Measurements from ENCODE around the gene LY6G6C.

GRCh38 chr6:31702819-31703716, 18.5 kb downstream of the LY6G6C start, which contains the start of gene ABHD16A:
- no peak for TF ChIP-seq EZH2 (IDR thresholded peaks at IDR 0.05; ENCODE audit: borderline replicate concordance, low read length)
- TF ChIP-seq, protein P1, sequence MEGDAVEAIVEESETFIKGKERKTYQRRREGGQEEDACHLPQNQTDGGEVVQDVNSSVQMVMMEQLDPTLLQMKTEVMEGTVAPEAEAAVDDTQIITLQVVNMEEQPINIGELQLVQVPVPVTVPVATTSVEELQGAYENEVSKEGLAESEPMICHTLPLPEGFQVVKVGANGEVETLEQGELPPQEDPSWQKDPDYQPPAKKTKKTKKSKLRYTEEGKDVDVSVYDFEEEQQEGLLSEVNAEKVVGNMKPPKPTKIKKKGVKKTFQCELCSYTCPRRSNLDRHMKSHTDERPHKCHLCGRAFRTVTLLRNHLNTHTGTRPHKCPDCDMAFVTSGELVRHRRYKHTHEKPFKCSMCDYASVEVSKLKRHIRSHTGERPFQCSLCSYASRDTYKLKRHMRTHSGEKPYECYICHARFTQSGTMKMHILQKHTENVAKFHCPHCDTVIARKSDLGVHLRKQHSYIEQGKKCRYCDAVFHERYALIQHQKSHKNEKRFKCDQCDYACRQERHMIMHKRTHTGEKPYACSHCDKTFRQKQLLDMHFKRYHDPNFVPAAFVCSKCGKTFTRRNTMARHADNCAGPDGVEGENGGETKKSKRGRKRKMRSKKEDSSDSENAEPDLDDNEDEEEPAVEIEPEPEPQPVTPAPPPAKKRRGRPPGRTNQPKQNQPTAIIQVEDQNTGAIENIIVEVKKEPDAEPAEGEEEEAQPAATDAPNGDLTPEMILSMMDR (conservative IDR thresholded peaks at IDR 0.05 in 1 of 2, IDR thresholded peaks at IDR 0.05 in 1 of 2; ENCODE audit: extremely low read depth in 1 of 2, insufficient read depth in 1 of 2, low read depth in 1 of 2, low read length in 2 of 2), result no peak
